HG02571 (cell line): ENCODE results near the gene ZNF718.
"Not testable (repeated sequence)": the region's sequence is repeated elsewhere in the genome, so short reads cannot be mapped to it uniquely, and the experiment has no call there.

Experiments
- ATAC-seq: cut with Tn5 transposase; IDR thresholded peaks from one replicate; pipeline ENCODE4 v1.9.1; 2021; ENCODE audit warnings: mild to moderate bottlenecking, moderate library complexity; ENCODE audit not compliant: unreplicated experiment

Gene ZNF718

GRCh38 chr4:124275-125081 lies at the start of gene ZNF718:
Gene ZNF718 (plus strand): TSS chr4:124501. CDS start chr4:124671, 170 bp downstream.
- peak; percentile 99 for ATAC-seq

- ATAC-seq: no peak
Measured at GRCh38 chr4:85951-86350, 38.4 kb upstream of the ZNF718 start.

GRCh38 chr4:86559-87324 lies 37.6 kb upstream of the ZNF718 start:
- not testable (repeated sequence) for ATAC-seq

- ATAC-seq: no peak
Measured at GRCh38 chr4:98386-98785, 25.9 kb upstream of the ZNF718 start.

- ATAC-seq: no peak
Measured at GRCh38 chr4:99863-100262, 24.4 kb upstream of the ZNF718 start.

GRCh38 chr4:107083-107443 lies 17.2 kb upstream of the ZNF718 start:
- no peak for ATAC-seq

GRCh38 chr4:107444-108429 lies 16.6 kb upstream of the ZNF718 start:
- no peak for ATAC-seq

GRCh38 chr4:112771-113170 lies 11.5 kb upstream of the ZNF718 start:
- ATAC-seq: no peak

GRCh38 chr4:113732-114131 lies 10.6 kb upstream of the ZNF718 start:
- no peak for ATAC-seq

- no peak for ATAC-seq
Measured at GRCh38 chr4:114149-114548, 10.2 kb upstream of the ZNF718 start.

GRCh38 chr4:116499-116898 lies 7.8 kb upstream of the ZNF718 start:
- no peak for ATAC-seq

GRCh38 chr4:120616-121015 lies 3.7 kb upstream of the ZNF718 start:
- no peak for ATAC-seq

- no peak for ATAC-seq
Measured at GRCh38 chr4:121408-122084, 2.8 kb upstream of the ZNF718 start.

GRCh38 chr4:123922-124274 lies 403 bp upstream of the ZNF718 start:
- not testable (repeated sequence) for ATAC-seq

GRCh38 chr4:125091-125771 lies 930 bp downstream of the ZNF718 start:
- peak; percentile 14 for ATAC-seq

- no peak for ATAC-seq
Measured at GRCh38 chr4:125833-126232, 1.5 kb downstream of the ZNF718 start.

GRCh38 chr4:132483-132882 lies 8.2 kb downstream of the ZNF718 start:
- ATAC-seq: no peak

- no peak for ATAC-seq
Measured at GRCh38 chr4:138935-139334, 14.6 kb downstream of the ZNF718 start.

- no peak for ATAC-seq
Measured at GRCh38 chr4:139691-140090, 15.4 kb downstream of the ZNF718 start.

GRCh38 chr4:146621-147020 lies 22.3 kb downstream of the ZNF718 start:
- no peak for ATAC-seq
